ENCODE results near the gene CSMD2. TPM values are rescaled to one million over a fixed set of nuclear protein-coding genes. Genes with fewer than 3 reads are reported as not detected.

Gene CSMD2
- total and polyA plus RNA-seq, 2 of the 8 experiments (the other 6 are each of a cell fraction or from before 2014, with no cell fraction given) = 7.0 to 14.7 TPM

- Histone ChIP-seq H2BK15ac (ENCODE audit: low read length) (no peak overlapping the region), H3K14ac (ENCODE audit: insufficient read length) (no peak overlapping the region), H3K79me1 (ENCODE audit: low read depth, low read length) (no peaks in the 10 kb centered on the region), H4K91ac (replicated peaks; ENCODE audit: insufficient read length, low read length) (no peak overlapping the region), H2AFZ (ENCODE audit: low read length) (no peak overlapping the region), H2BK5ac (ENCODE audit: low read depth, low read length) (no peak overlapping the region), H3K4me3 (ENCODE audit: extremely low read depth in 1 of 4, insufficient read depth in 2 of 4, low read depth in 3 of 4, low read length in 4 of 4) (no peak overlapping the region), H3K36me3 (ENCODE audit: control insufficient read depth in 2 of 4, insufficient read depth in 4 of 4, low read length in 3 of 4) (no peaks in the 10 kb centered on the region; a peak in 4 of 8 replicates), H4K20me1 (replicated peaks in 1 of 2; ENCODE audit: control insufficient read depth in 1 of 2, insufficient read depth in 2 of 2, low read length in 2 of 2) (no peaks in the 10 kb centered on the region), H3K27ac (ENCODE audit: low read depth, low read length) (no peak overlapping the region), H2AK5ac (ENCODE audit: low read depth, low read length) (no peak overlapping the region), H3K18ac (ENCODE audit: extremely low read depth, low read length) (no peak overlapping the region), H3K56ac (replicated peaks; ENCODE audit: insufficient read length, low read depth, low read length) (no peak overlapping the region), H3K4me2 (ENCODE audit: insufficient read depth in 1 of 2, low read depth in 2 of 2, low read length in 2 of 2) (no peak overlapping the region), H4K8ac (ENCODE audit: extremely low read depth, insufficient read depth, low read length) (no peak overlapping the region), H3K9ac (replicated peaks in 1 of 4; ENCODE audit: extremely low read depth in 1 of 4, low read depth in 3 of 4, low read length in 3 of 4) (no peak overlapping the region), H2BK20ac (ENCODE audit: low read length) (no peak overlapping the region), H3K23ac (ENCODE audit: insufficient read length) (no peak overlapping the region), H2BK12ac (ENCODE audit: low read depth, low read length) (no peak overlapping the region), H2BK120ac (replicated peaks; ENCODE audit: low read depth, low read length) (no peak overlapping the region), H3K9me3 (ENCODE audit: insufficient read depth in 2 of 2, low read depth in 1 of 2, low read length in 1 of 2) (no peaks in the 10 kb centered on the region; a peak in 1 of 4 replicates), H3K23me2 (ENCODE audit: low read depth, low read length) (no peaks in the 10 kb centered on the region), H4K5ac (ENCODE audit: insufficient read length, low read depth, low read length) (no peak overlapping the region), H3K27me3 (replicated peaks in 1 of 4; ENCODE audit: control insufficient read depth in 3 of 4, extremely low read depth in 1 of 4, insufficient read depth in 3 of 4, low read length in 3 of 4) (no peaks in the 10 kb centered on the region), H3K4me1 (replicated peaks in 1 of 4; ENCODE audit: control insufficient read depth in 3 of 4, insufficient read depth in 4 of 4, low read length in 3 of 4) (no peaks in the 10 kb centered on the region), H3K79me2 (ENCODE audit: control insufficient read depth in 1 of 2, insufficient read depth in 2 of 2, low read length in 2 of 2) (no peaks in the 10 kb centered on the region), H3K4ac (replicated peaks; ENCODE audit: insufficient read length, low read depth, low read length) (no peak overlapping the region)
- 95% methylated on average over 4 of the region's 4 CpGs; no CpG with 5 or more reads in 1 of the 2 experiments for WGBS, 2 experiments (ENCODE audit: extremely low coverage in 1 of 2, insufficient coverage in 1 of 2, insufficient read length in 1 of 2, insufficient replicate concordance in 2 of 2, low coverage in 1 of 2, low lambda C conversion rate in 2 of 2, missing lambda C conversion rate in 1 of 2)
- ChIA-PET CTCF (ENCODE audit: partially characterized antibody) (no interaction called here), POLR2A (ENCODE audit: partially characterized antibody) (interaction anchor here (1.3 kb wide), 1 partner anchor 13 kb away, joined by 5 read pairs; no protein-coding TSS in a partner anchor)
- no peak for FAIRE-seq
- no peak for DNase-seq (ENCODE audit: low read depth in 1 of 2, low spot score in 2 of 2)
- TF ChIP-seq KDM4A (IDR thresholded peaks at IDR 0.05; ENCODE audit: low read depth, low read length, severe bottlenecking) (no peak), CREB1 (IDR thresholded peaks at IDR 0.05) (no peak), SP2 (IDR thresholded peaks at IDR 0.05; ENCODE audit: low read length) (no peak), E2F6 (IDR thresholded peaks at IDR 0.05) (no peak), USF2 (IDR thresholded peaks at IDR 0.05; ENCODE audit: low read length) (no peak), GABPA (IDR thresholded peaks at IDR 0.05; ENCODE audit: borderline replicate concordance, insufficient read depth, low read length) (no peak), TAF7 (optimal IDR thresholded peaks at IDR 0.05; ENCODE audit: borderline replicate concordance, low read depth, low read length) (no peak)
Observed at GRCh38 chr1:33586106-33586505, 578.9 kb downstream of the CSMD2 start.
